H7 (cell line): ENCODE measurements around the gene LMO1. TPM values are rescaled to one million over a fixed set of nuclear protein-coding genes. Genes with fewer than 3 reads are reported as not detected.

Experiments
- DNase-seq: peaks from one replicate; pipeline ENCODE4 v3.0.0; 2012
- H3K27me3 ChIP-seq: 2 replicates; pipeline ENCODE4 v1.6.0; 2011; ENCODE audit warnings: mild to moderate bottlenecking, low read length; ENCODE audit not compliant: control insufficient read depth, insufficient read depth
- H3K36me3 ChIP-seq: replicated peaks from 2 replicates; pipeline ENCODE4 v1.5.1; 2011; ENCODE audit warnings: low read length; ENCODE audit not compliant: control insufficient read depth, insufficient read depth
- H3K4me3 ChIP-seq: 2 replicates; pipeline ENCODE4 v1.5.1; 2011; ENCODE audit warnings: low read depth, mild to moderate bottlenecking, control low read depth, low read length, moderate library complexity; ENCODE audit not compliant: insufficient read depth
- total RNA-seq: library from RNA; depleted of rRNA; stranded (reverse); fragments of >200 nt; shearing (Covaris generic); gene quantifications from 2 replicates; pipeline ENCODE4 v1.2.3, GENCODE V29; 2014

LMO1 gene
- total RNA-seq, 1 experiment from 2014 or later: 0.94 TPM

- H3K27me3 ChIP-seq: no peaks in the 10 kb centered on the region
- no peak overlapping the region for H3K4me3 ChIP-seq
- DNase-seq: peak; percentile 21
Observed at GRCh38 chr11:8292351-8292750, 28.7 kb upstream of the LMO1 start.

DNA sequence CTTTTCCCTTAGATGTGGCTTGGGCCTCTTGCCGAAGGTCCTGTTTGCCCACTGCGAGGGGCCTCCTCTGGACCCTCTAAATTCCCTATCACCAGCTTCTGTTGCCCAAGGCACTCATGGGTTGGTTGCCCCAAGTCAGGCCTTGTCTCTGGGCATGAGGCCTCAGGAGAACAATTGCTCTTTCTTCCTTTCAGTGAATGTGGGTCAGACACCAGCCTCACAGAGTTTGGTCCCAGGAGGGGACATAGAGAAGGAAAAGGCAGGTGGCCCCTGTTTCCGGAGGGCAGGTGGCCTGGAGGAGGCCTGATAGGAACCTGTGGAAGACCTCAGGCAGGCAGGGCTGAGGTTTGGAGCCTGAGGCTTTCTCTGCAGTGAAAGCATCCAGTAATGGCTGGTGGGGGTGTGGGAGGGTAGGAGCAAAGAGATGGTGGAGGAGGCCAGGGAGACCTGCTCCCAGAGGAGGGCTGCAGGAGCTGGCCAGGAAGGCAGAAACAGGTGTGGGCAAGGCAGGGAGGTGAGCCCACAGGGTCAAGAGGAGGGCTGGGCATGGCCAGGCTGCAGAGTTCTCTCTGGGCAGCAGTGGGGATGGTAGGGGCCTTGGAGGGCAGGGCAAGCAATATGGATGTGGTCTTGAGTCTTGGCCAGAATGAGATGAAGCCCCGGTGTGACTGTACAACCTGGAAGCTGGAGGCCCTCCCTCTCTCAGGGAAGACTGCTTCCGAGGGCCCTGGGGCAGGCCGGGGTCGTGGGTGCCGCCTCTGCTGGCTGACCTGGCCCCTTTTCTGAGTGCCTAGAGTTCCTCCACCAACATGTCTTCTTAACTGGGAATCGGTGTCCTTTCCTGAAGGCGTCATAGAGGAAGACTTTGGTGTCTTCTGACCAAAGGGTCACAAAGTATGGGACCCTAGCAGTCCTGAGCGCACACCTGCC lies 28.0 kb upstream of the LMO1 start:
- Histone ChIP-seq H3K36me3 (no peaks in the 10 kb centered on the region), H3K4me3 (no peak overlapping the region), H3K27me3 (no peaks in the 10 kb centered on the region)
- DNase-seq: peak; percentile 22

More at GRCh38 chr11:8292351-8292750, 28.7 kb upstream of the LMO1 start:
- H3K36me3 ChIP-seq: no peaks in the 10 kb centered on the region

DNA sequence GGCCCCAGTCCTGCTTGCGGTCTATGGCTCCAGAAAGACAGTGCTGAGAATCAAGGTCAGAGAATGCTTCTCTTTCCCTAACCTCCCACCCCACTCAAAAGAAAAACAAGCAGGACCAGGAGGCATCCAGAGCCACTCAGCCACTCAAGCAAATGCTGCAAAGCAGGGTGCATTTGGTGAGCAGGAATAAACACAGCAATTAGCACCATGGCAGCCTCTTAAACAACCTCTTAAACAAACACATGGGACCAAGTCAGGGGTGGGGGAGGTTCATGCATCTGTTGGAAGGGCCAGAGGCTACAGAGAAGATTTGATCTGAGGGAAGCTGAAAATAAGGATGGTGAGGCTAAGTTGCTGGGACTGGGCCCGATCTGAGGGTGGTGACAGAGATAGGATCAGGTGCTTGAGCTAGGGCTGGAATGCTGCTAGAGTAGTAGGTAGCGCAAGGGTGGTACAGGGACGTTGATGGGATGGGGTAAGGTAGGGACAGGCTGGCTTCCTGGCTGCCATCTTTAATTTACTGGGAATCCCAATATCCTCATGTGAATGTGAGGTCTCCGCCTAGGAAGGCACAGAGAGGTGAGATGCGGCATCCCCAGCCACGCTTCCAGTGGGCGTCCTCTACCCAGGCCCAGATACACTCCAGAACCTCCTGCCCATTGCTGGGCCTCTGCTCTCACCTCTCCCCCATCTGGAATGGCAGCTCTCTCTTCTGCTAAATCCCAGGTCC lies 26.6 kb upstream of the LMO1 start:
- H3K27me3 ChIP-seq: no peaks in the 10 kb centered on the region
- no peaks in the 10 kb centered on the region for H3K36me3 ChIP-seq
- peak; percentile 19 for DNase-seq
- no peak overlapping the region for H3K4me3 ChIP-seq

GRCh38 chr11:8289492-8289918 lies 25.8 kb upstream of the LMO1 start:
- no peaks in the 10 kb centered on the region for H3K36me3 ChIP-seq
- peak; percentile 64 for DNase-seq
- no peaks in the 10 kb centered on the region for H3K27me3 ChIP-seq
- no peak overlapping the region for H3K4me3 ChIP-seq

GRCh38 chr11:8288824-8289491 lies 25.3 kb upstream of the LMO1 start:
- no peaks in the 10 kb centered on the region for H3K27me3 ChIP-seq
- no peaks in the 10 kb centered on the region for H3K36me3 ChIP-seq
- no peak for DNase-seq
- no peak overlapping the region for H3K4me3 ChIP-seq

DNA sequence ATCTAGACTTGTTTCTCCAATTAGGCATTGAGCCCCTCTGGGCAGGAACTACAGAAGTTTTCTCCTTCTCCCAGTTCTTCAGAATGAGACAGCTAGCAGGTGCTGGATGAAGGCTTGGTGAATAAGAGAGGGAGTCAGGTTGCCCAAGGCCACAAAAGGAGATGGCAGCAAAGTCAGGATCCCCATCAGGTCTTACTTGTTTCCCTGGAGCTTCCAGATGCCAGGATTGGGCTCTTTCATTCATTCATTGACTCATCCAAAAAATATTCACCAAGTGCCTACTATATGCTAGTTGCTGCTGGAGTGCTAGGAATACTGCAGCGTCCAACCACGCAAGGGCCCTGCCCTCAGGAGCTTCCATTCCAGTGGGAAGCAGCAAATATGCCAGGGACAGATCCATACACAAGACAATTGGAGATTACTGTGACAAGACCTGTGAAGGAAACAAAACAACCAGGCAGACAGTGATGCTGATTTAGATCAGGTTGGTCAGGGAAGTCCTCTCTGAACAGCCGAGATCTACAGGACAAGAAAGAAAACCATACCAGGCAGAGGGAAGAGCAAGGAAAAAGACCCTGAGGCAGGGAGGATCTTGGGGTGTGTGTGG lies 24.6 kb upstream of the LMO1 start:
- Histone ChIP-seq H3K36me3 (no peaks in the 10 kb centered on the region), H3K4me3 (no peak overlapping the region), H3K27me3 (no peaks in the 10 kb centered on the region)
- no peak for DNase-seq

DNA sequence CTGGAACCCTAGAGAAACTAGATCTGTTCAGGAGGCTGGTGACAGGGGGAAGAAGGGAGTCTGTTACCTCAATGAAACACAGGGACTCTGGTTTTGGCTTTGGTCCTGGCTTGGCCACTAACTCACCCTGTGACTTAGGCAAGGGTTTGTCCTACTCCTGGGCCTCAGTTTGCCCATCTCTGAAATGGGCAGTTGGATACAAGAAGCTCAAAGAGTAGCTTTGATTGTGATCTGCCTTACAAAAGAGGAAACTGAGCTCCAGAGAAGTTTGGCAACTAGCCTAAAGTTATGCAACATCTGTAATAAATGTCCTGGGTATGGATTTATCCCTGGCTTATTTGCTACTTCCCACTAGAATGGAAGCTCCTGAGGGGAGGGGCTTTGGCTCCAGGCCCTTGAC lies 24.0 kb upstream of the LMO1 start:
- no peak overlapping the region for H3K4me3 ChIP-seq
- peaks cover under 1% of the 10 kb centered on the region; the same call in 1 of the 2 replicates for H3K27me3 ChIP-seq
- H3K36me3 ChIP-seq: no peaks in the 10 kb centered on the region
- DNase-seq: no peak

DNA sequence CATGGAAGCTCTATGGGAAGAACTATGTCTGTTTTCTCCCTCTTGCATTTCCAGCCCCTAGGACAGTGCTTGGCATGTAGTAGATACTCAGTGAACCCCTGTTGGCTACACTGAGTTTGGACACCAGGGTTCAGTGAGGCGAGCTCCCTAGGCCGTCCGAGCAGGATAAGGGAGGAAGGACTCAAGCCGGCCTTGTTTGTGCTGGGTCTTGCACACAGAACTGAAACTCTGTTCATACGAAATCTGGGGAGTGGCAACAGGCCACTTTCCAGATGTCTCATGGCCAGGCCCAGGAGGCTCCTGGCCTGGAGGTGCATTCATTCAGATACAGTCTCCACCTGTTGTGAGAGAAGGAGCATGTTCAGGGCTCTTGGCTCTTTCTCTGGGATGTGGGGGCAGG lies 23.6 kb upstream of the LMO1 start:
- DNase-seq: no peak

GRCh38 chr11:8286886-8287285 lies 23.2 kb upstream of the LMO1 start:
- H3K36me3 ChIP-seq: no peaks in the 10 kb centered on the region
- no peak overlapping the region for H3K4me3 ChIP-seq
- no peak for DNase-seq
- peaks cover 5% of the 10 kb centered on the region for H3K27me3 ChIP-seq

More for the DNA sequence above, 23.6 kb upstream of the LMO1 start:
- Histone ChIP-seq H3K4me3 (no peak overlapping the region), H3K36me3 (no peaks in the 10 kb centered on the region), H3K27me3 (peaks cover 5% of the 10 kb centered on the region)

GRCh38 chr11:8285796-8286195 lies 22.1 kb upstream of the LMO1 start:
- DNase-seq: no peak
- H3K36me3 ChIP-seq: no peaks in the 10 kb centered on the region
- peaks cover 5% of the 10 kb centered on the region for H3K27me3 ChIP-seq
- H3K4me3 ChIP-seq: no peak overlapping the region

- Histone ChIP-seq H3K36me3 (no peaks in the 10 kb centered on the region), H3K27me3 (peaks cover 5% of the 10 kb centered on the region), H3K4me3 (no peak overlapping the region)
- DNase-seq: no peak
Observed at GRCh38 chr11:8285228-8285627, 21.6 kb upstream of the LMO1 start.

GRCh38 chr11:8283465-8284230 lies 20.0 kb upstream of the LMO1 start:
- peak overlapping the region; percentile 18 for H3K4me3 ChIP-seq
- H3K27me3 ChIP-seq: peaks cover 5% of the 10 kb centered on the region
- no peaks in the 10 kb centered on the region for H3K36me3 ChIP-seq
- DNase-seq: peak; percentile 85

DNA sequence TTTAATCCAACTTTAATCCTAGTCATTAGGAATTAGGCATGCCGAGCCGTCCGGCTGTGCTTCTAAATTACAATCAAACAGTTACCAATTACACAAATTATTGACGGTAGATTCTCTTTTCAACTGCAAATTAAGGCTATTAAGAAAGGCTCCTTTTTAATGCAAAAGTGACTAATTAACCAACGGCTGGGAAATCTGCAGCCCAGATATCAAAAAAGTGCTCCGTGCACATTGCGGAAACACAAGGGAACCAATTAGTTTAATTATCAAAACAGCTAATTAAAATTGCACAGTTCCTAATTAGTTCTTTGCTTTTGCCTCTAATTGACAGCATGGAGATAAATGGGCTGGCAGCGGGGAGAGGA lies 19.4 kb upstream of the LMO1 start:
- H3K36me3 ChIP-seq: no peaks in the 10 kb centered on the region
- H3K4me3 ChIP-seq: peak overlapping the region; percentile 18
- H3K27me3 ChIP-seq: peaks cover 5% of the 10 kb centered on the region
- DNase-seq: no peak

DNA sequence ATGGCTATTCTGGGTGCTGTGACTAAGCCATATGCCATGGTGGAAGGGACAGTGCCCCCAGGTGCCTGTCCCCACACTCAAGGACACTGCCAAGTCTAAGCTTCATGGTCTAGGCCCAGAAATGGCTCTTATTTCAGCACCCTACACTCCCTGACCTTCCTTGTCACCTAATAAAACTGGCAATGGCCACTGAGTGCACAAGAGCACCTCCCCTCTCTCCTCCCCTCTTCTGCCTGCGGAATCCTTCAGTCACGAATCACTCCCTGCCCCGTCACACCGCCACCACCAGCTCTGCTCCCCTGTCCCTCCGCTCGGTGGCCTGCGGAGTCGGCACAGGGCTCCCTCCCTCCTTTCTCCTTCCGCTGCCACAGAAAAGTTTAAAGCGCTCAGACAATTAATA lies 19.0 kb upstream of the LMO1 start:
- DNase-seq: peak; percentile 81
- Histone ChIP-seq H3K27me3 (peaks cover 5% of the 10 kb centered on the region), H3K36me3 (no peaks in the 10 kb centered on the region), H3K4me3 (peak overlapping the region; percentile 18)
